ENCODE results near the gene CTNNA2. TPM values are rescaled to one million over a fixed set of nuclear protein-coding genes. Genes with fewer than 3 reads are reported as not detected.

CTNNA2 gene
- total and polyA plus RNA-seq, 9 of the 15 experiments (the other 6 are each of a cell fraction or from before 2014, with no cell fraction given), result 0.03 to 0.40 (median 0.15) TPM

DNA sequence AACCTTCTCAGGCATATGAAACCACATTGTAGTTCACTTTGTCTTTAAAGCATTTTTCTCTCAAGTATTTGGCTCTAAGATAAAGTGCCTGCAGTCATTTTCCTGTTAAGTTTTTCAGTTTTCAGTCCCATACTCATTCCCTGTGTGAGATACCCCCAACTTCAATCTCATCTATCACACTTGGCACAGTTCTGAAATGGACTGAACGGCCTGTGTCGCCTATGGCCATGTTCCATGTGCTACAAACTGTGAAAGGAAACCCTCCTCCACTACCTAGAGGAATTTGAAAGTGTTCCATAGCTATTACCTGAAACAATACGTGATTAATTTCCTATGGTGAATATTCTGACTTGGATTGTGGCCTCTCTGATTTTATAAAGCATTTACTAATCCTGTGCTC is 319.1 kb downstream of the CTNNA2 start (continued):
- TF ChIP-seq KDM1A (IDR thresholded peaks at IDR 0.05) (no peak), CCAR2 (IDR thresholded peaks at IDR 0.05; ENCODE audit: low read depth, low read length) (no peak), CBX5 (IDR thresholded peaks at IDR 0.05; ENCODE audit: borderline replicate concordance, low read depth) (no peak), FOXK2 (conservative IDR thresholded peaks at IDR 0.05 in 1 of 2, IDR thresholded peaks at IDR 0.05 in 1 of 2; ENCODE audit: low read depth in 2 of 2) (no peak)

DNA sequence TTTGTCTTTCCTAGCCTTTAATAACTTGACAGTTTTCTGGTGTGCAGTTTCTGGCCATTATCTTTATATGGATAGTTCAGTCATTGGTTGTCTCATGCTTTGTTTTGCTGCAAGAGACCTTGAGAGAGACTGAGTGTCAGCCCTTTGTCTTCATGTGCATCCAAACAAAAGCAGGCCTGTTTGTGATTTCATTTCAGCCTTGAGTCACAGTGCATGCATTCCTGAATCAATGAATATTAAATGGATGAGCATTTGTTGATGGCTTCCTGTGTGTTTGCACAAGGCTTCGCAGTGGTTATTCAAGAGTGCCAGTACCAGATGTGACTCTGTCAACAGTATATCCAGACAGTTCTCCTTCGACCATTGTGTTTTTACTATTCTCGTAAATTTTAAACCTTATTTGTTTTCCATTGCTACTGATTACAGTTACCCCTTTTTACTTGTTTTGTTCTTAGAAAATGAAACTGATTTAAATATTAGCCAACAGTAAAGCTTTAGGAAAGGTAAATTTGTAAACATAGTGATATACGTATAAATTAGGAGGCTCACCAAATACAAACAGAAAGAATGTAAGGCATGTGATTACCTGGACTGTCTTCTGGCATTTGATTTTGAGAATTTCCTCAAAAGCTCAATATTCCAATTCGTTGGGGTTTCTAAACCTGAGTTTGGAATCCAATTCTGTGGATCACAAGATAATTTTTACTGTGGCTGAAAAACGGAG is 319.8 kb downstream of the CTNNA2 start:
- no peak for FAIRE-seq
- Histone ChIP-seq H3K9me1 (ENCODE audit: control insufficient read depth, insufficient read depth, low read length) (no peaks in the 10 kb centered on the region), H3K36me3 (ENCODE audit: control insufficient read depth, insufficient read depth, low read length) (no peaks in the 10 kb centered on the region), H3K9me3 (replicated peaks; ENCODE audit: control insufficient read depth, insufficient read depth, low read depth, low read length) (no peaks in the 10 kb centered on the region), H4K20me1 (replicated peaks; ENCODE audit: control insufficient read depth, insufficient read depth, low read length) (no peaks in the 10 kb centered on the region), H3K4me1 (replicated peaks in 1 of 2; ENCODE audit: control insufficient read depth in 2 of 2, insufficient read depth in 2 of 2, low read length in 2 of 2) (no peaks in the 10 kb centered on the region), H3K27me3 (ENCODE audit: control insufficient read depth in 2 of 2, insufficient read depth in 2 of 2, low read length in 2 of 2) (no peaks in the 10 kb centered on the region), H3K4me3 (no peak overlapping the region), H3K4me2 (ENCODE audit: insufficient read depth, low read length) (no peak overlapping the region), H3K27ac (ENCODE audit: extremely low read depth, low read depth, low read length) (no peak overlapping the region), H2AFZ (ENCODE audit: low read depth, low read length) (no peak overlapping the region), H3K79me2 (ENCODE audit: control insufficient read depth, insufficient read depth, low read length) (no peaks in the 10 kb centered on the region), H3K9ac (ENCODE audit: insufficient read depth in 1 of 2, low read depth in 2 of 2, low read length in 2 of 2) (no peak overlapping the region)
- intact Hi-C loops (cut with micrococcal nuclease) (no loop called here), in situ Hi-C loops (cut with MboI) (no loop called here)
- ATAC-seq, result no peak
- POLR2A ChIA-PET, result no interaction called here
- TF ChIP-seq KDM5B (IDR thresholded peaks at IDR 0.05; ENCODE audit: insufficient replicate concordance, low read depth, low read length) (no peak), HDGF (IDR thresholded peaks at IDR 0.05) (no peak), CBFB (CRISPR knock-in tag; IDR thresholded peaks at IDR 0.05) (no peak), GATAD2B (IDR thresholded peaks at IDR 0.05; ENCODE audit: borderline replicate concordance) (no peak), MCM3 (IDR thresholded peaks at IDR 0.05) (no peak), ESRRA (IDR thresholded peaks at IDR 0.05; ENCODE audit: borderline replicate concordance, low read depth) (no peak), NR1H2 (CRISPR knock-in tag; IDR thresholded peaks at IDR 0.05) (no peak)
- TF ChIP-seq, protein P1, sequence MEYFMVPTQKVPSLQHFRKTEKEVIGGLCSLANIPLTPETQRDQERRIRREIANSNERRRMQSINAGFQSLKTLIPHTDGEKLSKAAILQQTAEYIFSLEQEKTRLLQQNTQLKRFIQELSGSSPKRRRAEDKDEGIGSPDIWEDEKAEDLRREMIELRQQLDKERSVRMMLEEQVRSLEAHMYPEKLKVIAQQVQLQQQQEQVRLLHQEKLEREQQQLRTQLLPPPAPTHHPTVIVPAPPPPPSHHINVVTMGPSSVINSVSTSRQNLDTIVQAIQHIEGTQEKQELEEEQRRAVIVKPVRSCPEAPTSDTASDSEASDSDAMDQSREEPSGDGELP (CRISPR knock-in tag; IDR thresholded peaks at IDR 0.05; ENCODE audit: borderline replicate concordance), result no peak
- TF ChIP-seq, protein P2, sequence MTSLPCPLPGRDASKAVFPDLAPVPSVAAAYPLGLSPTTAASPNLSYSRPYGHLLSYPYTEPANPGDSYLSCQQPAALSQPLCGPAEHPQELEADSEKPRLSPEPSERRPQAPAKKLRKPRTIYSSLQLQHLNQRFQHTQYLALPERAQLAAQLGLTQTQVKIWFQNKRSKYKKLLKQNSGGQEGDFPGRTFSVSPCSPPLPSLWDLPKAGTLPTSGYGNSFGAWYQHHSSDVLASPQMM (CRISPR knock-in tag; IDR thresholded peaks at IDR 0.05), result no peak
- WGBS (ENCODE audit: insufficient coverage, low coverage, missing lambda C conversion rate), result 0% methylated on average over 6 of the region's 6 CpGs
- CTCF ChIA-PET (ENCODE audit: low intra/inter-chr PET ratio), result no interaction called here
- DNase-seq (ENCODE audit: extremely low read depth in 1 of 4, low spot score in 3 of 4), result no peak
- BruUV-seq (replicated peaks), result no TSS peak

All from K562 (cell line).